K562 (cell line): Measurements from ENCODE around the gene PLEKHM2. TPM values are rescaled to one million over a fixed set of nuclear protein-coding genes. Genes with fewer than 3 reads are reported as not detected.

Source experiments
- ATAC-seq: fragments of 200-7000 bp; cut with Tn5 transposase; 3 replicates; pipeline ENCODE4 v1.9.1; 2020; ENCODE audit warnings: moderate library complexity
- BruUV-seq: library from RNA; stranded (reverse); fragments of 400-500 nt; replicated peaks from 2 replicates; lab custom pipeline; 2021; lab: Mats Ljungman, UMichigan
- CTCF ChIA-PET: fragments of 300-600 bp; formaldehyde crosslinking; extraction: SDS; loops from one replicate; lab custom pipeline; 2021; ENCODE audit warnings: low intra/inter-chr PET ratio; lab: Yijun Ruan, JAX
- POLR2A ChIA-PET: fragments of 300-600, 350-650 bp; sonication (Branson Sonifier 250); formaldehyde crosslinking; extraction: SDS; loops from one replicate; lab custom pipeline; 2021; ENCODE audit warnings: antibody characterized with exemption, inconsistent platforms; lab: Yijun Ruan, JAX
- DNase-seq, 4 experiments: peaks; one replicate each; pipeline versions ENCODE4 v3.0.0 to v3.0.0-alpha.2; 2011 to 2018; ENCODE audit warnings: low spot score in 3 of 4, mixed read lengths in 3 of 4; ENCODE audit errors: extremely low read depth in 1 of 4
- FAIRE-seq: peaks from 2 replicates; lab custom pipeline; 2011; peaks lifted over from hg19 to GRCh38; lab: Jason Lieb, UNC
- H2AFZ ChIP-seq: 2 replicates; pipeline ENCODE4 v1.6.0; 2011; ENCODE audit warnings: low read depth, low read length, control low read depth, inconsistent platforms
- H3K27ac ChIP-seq: fragments of 200-600 bp; 3 replicates; pipeline ENCODE4 v1.8.0; 2011; ENCODE audit warnings: low read depth, mild to moderate bottlenecking, control low read depth, inconsistent platforms, low read length, moderate library complexity, mixed read lengths; ENCODE audit errors: extremely low read depth
- H3K27me3 ChIP-seq, 2 experiments: fragments of 300-600 bp in 1 of 2; 2 replicates in 1 of 2; 3 replicates in 1 of 2; pipeline versions ENCODE4 v1.6.0 to v1.8.0; 2011; ENCODE audit warnings: inconsistent platforms in 2 of 2, low read length in 2 of 2, mild to moderate bottlenecking in 1 of 2, mixed read lengths in 1 of 2, moderate library complexity in 1 of 2; ENCODE audit not compliant: control insufficient read depth in 2 of 2, insufficient read depth in 2 of 2
- H3K36me3 ChIP-seq: fragments of 300-600 bp; 3 replicates; pipeline ENCODE4 v1.8.0; 2011; ENCODE audit warnings: mild to moderate bottlenecking, low read length, inconsistent platforms; ENCODE audit not compliant: control insufficient read depth, insufficient read depth
- H3K4me1 ChIP-seq, 2 experiments: fragments of 200-600 bp in 1 of 2; replicated peaks in 1 of 2; 2 replicates in 1 of 2; 3 replicates in 1 of 2; pipeline versions ENCODE4 v1.5.1 to v1.8.0; 2011; ENCODE audit warnings: inconsistent platforms in 2 of 2, low read length in 2 of 2, mild to moderate bottlenecking in 1 of 2, mixed read lengths in 1 of 2, moderate library complexity in 1 of 2; ENCODE audit not compliant: control insufficient read depth in 2 of 2, insufficient read depth in 2 of 2
- H3K4me2 ChIP-seq: 2 replicates; pipeline ENCODE4 v1.6.1; 2011; ENCODE audit warnings: low read length, control low read depth, inconsistent platforms, mixed read lengths; ENCODE audit not compliant: insufficient read depth
- H3K4me3 ChIP-seq: fragments of 200-600 bp; sonication (generic), shearing (Covaris generic); 2 replicates; pipeline ENCODE4 v1.5.1; 2016; ENCODE audit warnings: control low read depth, inconsistent platforms
- H3K79me2 ChIP-seq: fragments of 200-600 bp; 3 replicates; pipeline ENCODE4 v1.8.0; 2011; ENCODE audit warnings: low read length, inconsistent platforms; ENCODE audit not compliant: control insufficient read depth, insufficient read depth
- H3K9ac ChIP-seq, 2 experiments: 2 replicates each; pipeline versions ENCODE4 v1.6.0 to v1.6.1; 2011; ENCODE audit warnings: low read depth in 2 of 2, low read length in 2 of 2, control low read depth in 1 of 2, inconsistent platforms in 1 of 2, mild to moderate bottlenecking in 1 of 2, mixed read lengths in 1 of 2; ENCODE audit not compliant: insufficient read depth in 1 of 2
- H3K9me1 ChIP-seq: one replicate; pipeline ENCODE4 v1.6.0; 2011; ENCODE audit warnings: inconsistent platforms, mild to moderate bottlenecking, low read length, moderate library complexity; ENCODE audit not compliant: control insufficient read depth, insufficient read depth
- H3K9me3 ChIP-seq: replicated peaks from 2 replicates; pipeline ENCODE4 v1.5.1; 2011; ENCODE audit warnings: low read depth, low read length, inconsistent platforms; ENCODE audit not compliant: control insufficient read depth, insufficient read depth
- H4K20me1 ChIP-seq: replicated peaks from 2 replicates; pipeline ENCODE4 v1.6.1; 2011; ENCODE audit warnings: low read length, inconsistent platforms, mixed read lengths; ENCODE audit not compliant: control insufficient read depth, insufficient read depth
- AFF1 ChIP-seq, 2 experiments: fragments of 450-650 bp; IDR thresholded peaks; 2 replicates each; pipeline ENCODE4 v1.6.1; 2018; ENCODE audit warnings: mild to moderate bottlenecking in 2 of 2, low read depth in 1 of 2; ENCODE audit not compliant: partially characterized antibody in 2 of 2
- CREM ChIP-seq: IDR thresholded peaks from 2 replicates; pipeline ENCODE4 v1.6.1; 2014; ENCODE audit warnings: antibody characterized with exemption, low read depth
- POLR2B ChIP-seq: fragments of 450-650 bp; IDR thresholded peaks from 2 replicates; pipeline ENCODE4 v1.6.1; 2018; ENCODE audit warnings: low read depth; ENCODE audit not compliant: partially characterized antibody
- TAF9B ChIP-seq: fragments of 450-650 bp; IDR thresholded peaks from 2 replicates; pipeline ENCODE4 v1.6.1; 2018; ENCODE audit warnings: mild to moderate bottlenecking; ENCODE audit not compliant: partially characterized antibody
- UBTF ChIP-seq, 2 experiments: IDR thresholded peaks; 2 replicates each; pipeline ENCODE4 v1.6.1; 2012; ENCODE audit warnings: improper control_type of control experiment in 2 of 2, low read depth in 2 of 2, low read length in 2 of 2, borderline replicate concordance in 1 of 2
- WGBS: fragments of 100-300 bp; shearing (Covaris generic); methylation state at CpG from one replicate; pipeline ENCODE4 v1.1.6; 2016; ENCODE audit warnings: low coverage, mixed read lengths; ENCODE audit not compliant: insufficient coverage; ENCODE audit errors: missing lambda C conversion rate; 5-methylcytosine and 5-hydroxymethylcytosine counted together
- in situ Hi-C: fragments of 300-500 bp; cut with MboI; formaldehyde crosslinking; loops from 4 replicates; pipeline ENCODE4 v1.15.0; 2018; ENCODE audit warnings: inconsistent platforms, mixed read lengths
- intact Hi-C: fragments of 100-400 bp; cut with micrococcal nuclease; formaldehyde crosslinking; loops from 2 replicates; pipeline ENCODE4 v1.14.2; 2022
- polyA plus RNA-seq, 8 experiments: library from polyadenylated mRNA; depleted of rRNA in 4 of 8; stranded (reverse) in 5 of 8; unstranded in 3 of 8; fragments of >200 nt; fragmentation: Nextera tagmentation in 2 of 8; fragmentation: Illumina TruSeq in 1 of 8; extraction: Ambion mirVana in 2 of 8; extraction: Trizol in 1 of 8; gene quantifications; 2 replicates each; pipeline versions ENCODE4 v1.2.1 to v1.2.3, GENCODE V29; 2011 to 2014; ENCODE audit warnings: inconsistent platforms in 1 of 8, missing spikeins in 1 of 8
- total RNA-seq, 7 experiments: library from RNA; depleted of rRNA in 6 of 7; stranded (reverse); fragments of >200 nt in 6 of 7; fragmentation: Illumina TruSeq in 2 of 7; extraction: Trizol in 2 of 7; gene quantifications; 2 replicates each; pipeline versions ENCODE4 v1.2.1 to v1.2.3, GENCODE V29; 2011 to 2021; ENCODE audit warnings: low replicate concordance in 1 of 7
- TF ChIP-seq, protein P1 (sequence below): fragments of 250-450 bp; sonication (Bioruptor Pico); IDR thresholded peaks from 2 replicates; pipeline ENCODE4 v1.4.0; 2020; ENCODE audit warnings: mild to moderate bottlenecking, moderate library complexity
- TF ChIP-seq, protein P2 (sequence below): sonication (generic); formaldehyde crosslinking; IDR thresholded peaks from 2 replicates; pipeline ENCODE4 v1.8.0; 2022; ENCODE audit warnings: missing genetic modification reagents, mild to moderate bottlenecking, moderate library complexity, borderline replicate concordance

The PLEKHM2 gene
- total and polyA plus RNA-seq, 9 of the 15 experiments (the other 6 are each of a cell fraction or from before 2014, with no cell fraction given): 0.27 to 63.7 (median 33.2) TPM

- TF ChIP-seq TAF9B: no peak
- TF ChIP-seq, protein P1, sequence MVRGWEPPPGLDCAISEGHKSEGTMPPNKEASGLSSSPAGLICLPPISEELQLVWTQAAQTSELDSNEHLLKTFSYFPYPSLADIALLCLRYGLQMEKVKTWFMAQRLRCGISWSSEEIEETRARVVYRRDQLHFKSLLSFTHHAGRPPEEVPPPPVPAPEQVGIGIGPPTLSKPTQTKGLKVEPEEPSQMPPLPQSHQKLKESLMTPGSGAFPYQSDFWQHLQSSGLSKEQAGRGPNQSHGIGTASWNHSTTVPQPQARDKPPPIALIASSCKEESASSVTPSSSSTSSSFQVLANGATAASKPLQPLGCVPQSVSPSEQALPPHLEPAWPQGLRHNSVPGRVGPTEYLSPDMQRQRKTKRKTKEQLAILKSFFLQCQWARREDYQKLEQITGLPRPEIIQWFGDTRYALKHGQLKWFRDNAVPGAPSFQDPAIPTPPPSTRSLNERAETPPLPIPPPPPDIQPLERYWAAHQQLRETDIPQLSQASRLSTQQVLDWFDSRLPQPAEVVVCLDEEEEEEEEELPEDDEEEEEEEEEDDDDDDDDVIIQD: no peak
- TF ChIP-seq, protein P2, sequence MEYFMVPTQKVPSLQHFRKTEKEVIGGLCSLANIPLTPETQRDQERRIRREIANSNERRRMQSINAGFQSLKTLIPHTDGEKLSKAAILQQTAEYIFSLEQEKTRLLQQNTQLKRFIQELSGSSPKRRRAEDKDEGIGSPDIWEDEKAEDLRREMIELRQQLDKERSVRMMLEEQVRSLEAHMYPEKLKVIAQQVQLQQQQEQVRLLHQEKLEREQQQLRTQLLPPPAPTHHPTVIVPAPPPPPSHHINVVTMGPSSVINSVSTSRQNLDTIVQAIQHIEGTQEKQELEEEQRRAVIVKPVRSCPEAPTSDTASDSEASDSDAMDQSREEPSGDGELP: no peak
- no peak for TF ChIP-seq CREM
These were observed 74.3 kb downstream of the PLEKHM2 start, which contains the start of gene FBLIM1 (continued) for GRCh38 chr1:15758343-15758931.

GRCh38 chr1:15758953-15759661, 75.0 kb downstream of the PLEKHM2 start:
- Histone ChIP-seq H3K4me2 (no peak overlapping the region), H3K27me3 (peaks cover 26 to 60% of the 10 kb centered on the region in 2 experiments; a peak in 4 of 5 replicates), H3K9me1 (no peaks in the 10 kb centered on the region), H2AFZ (no peak overlapping the region), H3K27ac (no peak overlapping the region), H4K20me1 (peaks cover 9% of the 10 kb centered on the region), H3K9me3 (no peaks in the 10 kb centered on the region), H3K79me2 (no peaks in the 10 kb centered on the region), H3K4me3 (no peak overlapping the region), H3K4me1 (peaks cover 15 to 37% of the 10 kb centered on the region in 2 experiments; a peak in 4 of 5 replicates), H3K36me3 (no peaks in the 10 kb centered on the region), H3K9ac (0 out of 4 replicates have a peak overlapping the region, but pooled peaks of 1 of the 2 experiments have one; percentile 1)
- intact Hi-C loops: no loop called here
- 27% methylated on average over 40 of the region's 58 CpGs for WGBS
- TF ChIP-seq POLR2B: no peak
- TF ChIP-seq UBTF (IDR thresholded peaks at IDR 0.05; ENCODE audit: borderline replicate concordance in 1 of 2, low read depth in 2 of 2, low read length in 2 of 2): peak in 1 of 2 experiments; percentile 82; a peak in 1 of 4 replicates
- no peak for TF ChIP-seq AFF1 (IDR thresholded peaks at IDR 0.05; ENCODE audit: low read depth in 1 of 2, partially characterized antibody in 2 of 2)
- no peak for FAIRE-seq
- CTCF ChIA-PET: no interaction called here
- BruUV-seq: no TSS peak
- POLR2A ChIA-PET: interaction anchor here (0.7 kb wide), 1 partner anchor 20 kb away, joined by 3 read pairs; no protein-coding TSS in a partner anchor
- peak; percentile 10; the same call in 2 of the 3 replicates for ATAC-seq
- in situ Hi-C loops: no loop called here
- peak in 1 of 4 experiments; percentile 41 for DNase-seq
